HG02642 (cell line): ENCODE results near the gene TSHZ1.
"Not testable (repeated sequence)": the region's sequence is repeated elsewhere in the genome, so short reads cannot be mapped to it uniquely, and the experiment has no call there.

Source experiments
- ATAC-seq: cut with Tn5 transposase; IDR thresholded peaks from one replicate; pipeline ENCODE4 v1.9.1; 2021; ENCODE audit warnings: mild to moderate bottlenecking; ENCODE audit not compliant: unreplicated experiment, poor library complexity

Gene TSHZ1

GRCh38 chr18:75178376-75178775 lies 32.2 kb upstream of the TSHZ1 start:
- no peak for ATAC-seq

- ATAC-seq, result no peak
These were observed 30.6 kb upstream of the TSHZ1 start for GRCh38 chr18:75179819-75180600.

- ATAC-seq, result no peak
These were observed 27.1 kb upstream of the TSHZ1 start for GRCh38 chr18:75183524-75183923.

GRCh38 chr18:75183973-75184493 lies 26.6 kb upstream of the TSHZ1 start:
- ATAC-seq, result no peak

GRCh38 chr18:75185460-75185859 lies 25.1 kb upstream of the TSHZ1 start:
- ATAC-seq, result no peak

GRCh38 chr18:75187702-75188101 lies 22.9 kb upstream of the TSHZ1 start:
- not testable (repeated sequence) for ATAC-seq

- ATAC-seq, result no peak
These were observed 20.9 kb upstream of the TSHZ1 start for GRCh38 chr18:75189696-75190095.

GRCh38 chr18:75192899-75193298 lies 17.7 kb upstream of the TSHZ1 start:
- no peak for ATAC-seq

- no peak for ATAC-seq
These were observed 12.6 kb upstream of the TSHZ1 start for GRCh38 chr18:75198036-75198435.

GRCh38 chr18:75199327-75199726 lies 11.3 kb upstream of the TSHZ1 start:
- no peak for ATAC-seq

- ATAC-seq, result no peak
These were observed 10.5 kb upstream of the TSHZ1 start for GRCh38 chr18:75200071-75200470.

- ATAC-seq, result no peak
These were observed 9.9 kb upstream of the TSHZ1 start for GRCh38 chr18:75200605-75201280.

GRCh38 chr18:75201282-75202270 lies 9.0 kb upstream of the TSHZ1 start:
- no peak for ATAC-seq

- ATAC-seq, result no peak
These were observed 7.8 kb upstream of the TSHZ1 start for GRCh38 chr18:75202696-75203365.

GRCh38 chr18:75203416-75204268 lies 7.0 kb upstream of the TSHZ1 start:
- ATAC-seq, result no peak

- no peak for ATAC-seq
These were observed 6.3 kb upstream of the TSHZ1 start for GRCh38 chr18:75204269-75204731.

GRCh38 chr18:75204732-75205513 lies 5.7 kb upstream of the TSHZ1 start:
- no peak for ATAC-seq

- no peak for ATAC-seq
These were observed 5.0 kb upstream of the TSHZ1 start for GRCh38 chr18:75205514-75206132.
